ENCODE data around the gene CDCA7L.

DNA sequence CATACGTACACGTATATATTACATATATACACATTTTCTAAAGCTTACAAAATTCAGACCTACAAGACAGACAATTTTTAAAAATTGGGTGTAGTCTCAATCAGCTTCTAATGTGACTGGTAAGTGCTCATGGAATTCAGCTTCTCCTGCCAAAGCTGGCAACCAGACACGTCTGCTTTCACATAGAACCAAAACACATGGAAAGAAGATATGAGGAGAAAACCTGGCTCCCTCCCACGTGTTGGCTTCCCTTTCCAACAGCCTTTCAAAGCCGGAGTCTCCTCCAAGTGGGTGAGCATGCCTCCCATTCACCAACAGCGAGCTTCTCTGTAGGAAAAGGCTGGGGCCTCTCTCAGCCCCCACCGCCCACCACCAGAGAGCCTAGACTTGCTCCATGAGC is 33.4 kb downstream of the CDCA7L start:
- TF ChIP-seq, protein P1, sequence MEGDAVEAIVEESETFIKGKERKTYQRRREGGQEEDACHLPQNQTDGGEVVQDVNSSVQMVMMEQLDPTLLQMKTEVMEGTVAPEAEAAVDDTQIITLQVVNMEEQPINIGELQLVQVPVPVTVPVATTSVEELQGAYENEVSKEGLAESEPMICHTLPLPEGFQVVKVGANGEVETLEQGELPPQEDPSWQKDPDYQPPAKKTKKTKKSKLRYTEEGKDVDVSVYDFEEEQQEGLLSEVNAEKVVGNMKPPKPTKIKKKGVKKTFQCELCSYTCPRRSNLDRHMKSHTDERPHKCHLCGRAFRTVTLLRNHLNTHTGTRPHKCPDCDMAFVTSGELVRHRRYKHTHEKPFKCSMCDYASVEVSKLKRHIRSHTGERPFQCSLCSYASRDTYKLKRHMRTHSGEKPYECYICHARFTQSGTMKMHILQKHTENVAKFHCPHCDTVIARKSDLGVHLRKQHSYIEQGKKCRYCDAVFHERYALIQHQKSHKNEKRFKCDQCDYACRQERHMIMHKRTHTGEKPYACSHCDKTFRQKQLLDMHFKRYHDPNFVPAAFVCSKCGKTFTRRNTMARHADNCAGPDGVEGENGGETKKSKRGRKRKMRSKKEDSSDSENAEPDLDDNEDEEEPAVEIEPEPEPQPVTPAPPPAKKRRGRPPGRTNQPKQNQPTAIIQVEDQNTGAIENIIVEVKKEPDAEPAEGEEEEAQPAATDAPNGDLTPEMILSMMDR (conservative IDR thresholded peaks at IDR 0.05; ENCODE audit: low read length): no peak
- TF ChIP-seq EZH2phosphoT487 (IDR thresholded peaks at IDR 0.05; ENCODE audit: borderline replicate concordance): no peak

All from Loucy (cell line).